GM12874 (cell line): ENCODE data around the gene PARN.

Experiments used
- CTCF ChIP-seq: IDR thresholded peaks from 2 replicates; pipeline ENCODE4 v1.5.1; 2011; ENCODE audit warnings: low read depth, mild to moderate bottlenecking, control low read depth, low read length, moderate library complexity; ENCODE audit not compliant: insufficient read depth

Gene PARN

GRCh38 chr16:14511800-14512135, 118.3 kb downstream of the PARN start:
- TF ChIP-seq CTCF: no peak

DNA sequence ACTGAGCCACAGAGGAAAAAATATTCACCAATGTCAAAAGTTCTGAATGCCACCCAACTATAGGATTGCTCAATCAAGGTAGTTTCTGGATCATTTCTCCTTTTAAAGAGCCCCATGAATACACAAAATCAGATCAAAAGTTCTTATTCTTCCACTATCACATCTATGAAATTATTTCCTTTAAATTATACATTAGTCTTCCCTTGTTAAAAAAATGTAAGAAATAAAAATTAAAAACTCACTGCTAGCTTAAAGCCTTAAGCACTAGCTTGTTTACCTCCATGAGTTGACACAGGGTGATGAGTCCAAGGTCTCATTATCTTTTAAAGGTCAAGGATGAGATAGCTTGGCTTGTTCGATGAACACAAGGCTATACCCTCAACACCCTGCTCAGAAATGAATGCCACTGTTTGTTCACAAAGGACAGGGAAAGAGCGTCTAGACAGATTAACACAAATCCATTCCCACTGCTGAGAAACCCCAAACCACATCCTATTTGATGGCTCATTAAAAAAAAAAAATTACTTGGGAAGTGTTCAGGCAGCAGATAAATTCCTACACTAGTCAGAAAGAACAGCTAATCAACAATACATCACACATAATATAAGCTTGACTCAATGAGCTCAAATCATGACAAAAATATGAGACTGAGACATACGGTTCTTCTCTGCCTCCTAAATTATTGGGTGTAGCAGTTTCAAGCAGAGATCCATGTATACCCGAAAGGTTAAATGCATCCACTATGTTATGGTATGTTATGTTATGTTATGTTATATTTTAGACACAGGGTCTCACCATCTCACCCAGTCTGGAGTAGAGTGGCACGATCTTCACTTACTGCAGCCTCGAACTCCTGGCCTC, 118.9 kb downstream of the PARN start:
- no peak for TF ChIP-seq CTCF

- TF ChIP-seq CTCF: no peak
Observed at GRCh38 chr16:14510581-14510938, 119.5 kb downstream of the PARN start.

GRCh38 chr16:14509675-14510132, 120.4 kb downstream of the PARN start:
- no peak for TF ChIP-seq CTCF

DNA sequence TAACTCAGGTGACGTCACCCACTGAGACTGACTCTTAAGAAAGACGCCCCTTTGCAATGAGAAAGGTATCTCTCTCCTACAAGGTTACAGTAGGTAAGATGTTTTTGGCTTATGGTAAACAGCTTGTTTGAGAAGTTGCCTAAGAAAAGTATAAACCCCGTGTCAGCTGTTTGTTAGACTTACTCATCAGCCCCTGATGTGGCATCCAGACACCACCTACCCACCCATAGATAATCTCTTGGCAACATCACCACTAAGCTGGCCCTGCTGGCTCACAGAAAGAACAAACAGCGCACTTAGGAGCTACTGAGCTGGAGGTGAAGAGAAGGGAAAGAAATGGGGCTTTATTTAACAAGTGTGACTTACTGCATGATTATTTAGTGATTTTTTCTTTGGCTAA, 121.0 kb downstream of the PARN start:
- no peak for TF ChIP-seq CTCF

GRCh38 chr16:14505846-14506245, 124.2 kb downstream of the PARN start:
- no peak for TF ChIP-seq CTCF

- no peak for TF ChIP-seq CTCF
Observed at GRCh38 chr16:14502932-14503741, 126.9 kb downstream of the PARN start.
